ENCODE data around the gene PRDX2.
"Not testable (repeated sequence)": the region's sequence is repeated elsewhere in the genome, so short reads cannot be mapped to it uniquely, and the experiment has no call there.

Gene PRDX2

GRCh38 chr19:12825254-12826131 is 23.9 kb upstream of the PRDX2 start:
- DNase-seq = no peak

DNA sequence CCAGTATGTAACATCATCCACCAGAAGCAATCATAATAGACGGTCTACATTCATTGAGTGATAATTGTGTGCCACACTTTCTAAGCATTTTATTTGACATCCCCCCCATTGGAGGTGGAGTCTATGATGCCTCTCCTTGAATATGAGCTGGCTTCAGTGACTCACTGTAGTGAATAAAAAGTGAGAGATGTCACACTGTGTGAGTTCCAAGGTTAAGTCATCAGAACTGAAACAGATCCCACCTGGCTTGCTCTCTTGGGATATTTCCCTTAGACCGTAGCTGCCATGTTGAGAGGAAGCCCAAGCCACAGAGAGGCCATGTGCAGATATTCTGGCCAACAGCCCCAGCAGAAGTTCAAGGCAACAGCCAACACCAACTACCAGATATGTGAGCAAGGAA is 20.2 kb upstream of the PRDX2 start:
- no peak for DNase-seq

DNA sequence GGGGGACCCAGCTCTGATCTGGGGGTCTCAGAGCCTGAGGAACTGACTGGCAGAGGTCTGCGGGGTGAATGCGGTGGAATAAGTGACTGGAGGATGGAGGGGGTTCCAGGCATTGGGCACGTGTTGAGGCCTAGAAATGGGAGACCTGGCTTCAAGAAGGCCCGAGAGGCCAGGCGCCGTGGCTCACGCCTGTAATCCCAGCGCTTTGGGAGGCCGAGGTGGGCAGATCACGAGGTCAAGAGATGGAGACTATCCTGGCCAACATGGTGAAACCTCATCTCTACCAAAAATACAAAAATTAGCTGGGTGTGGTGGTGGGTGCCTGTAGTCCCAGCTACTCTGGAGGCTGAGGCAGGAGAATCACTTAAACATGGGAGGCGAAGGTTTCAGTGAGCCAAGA is 16.2 kb upstream of the PRDX2 start:
- not testable (repeated sequence) for DNase-seq

- DNase-seq = not testable (repeated sequence)
These were observed 15.6 kb upstream of the PRDX2 start for GRCh38 chr19:12817188-12817587.

DNA sequence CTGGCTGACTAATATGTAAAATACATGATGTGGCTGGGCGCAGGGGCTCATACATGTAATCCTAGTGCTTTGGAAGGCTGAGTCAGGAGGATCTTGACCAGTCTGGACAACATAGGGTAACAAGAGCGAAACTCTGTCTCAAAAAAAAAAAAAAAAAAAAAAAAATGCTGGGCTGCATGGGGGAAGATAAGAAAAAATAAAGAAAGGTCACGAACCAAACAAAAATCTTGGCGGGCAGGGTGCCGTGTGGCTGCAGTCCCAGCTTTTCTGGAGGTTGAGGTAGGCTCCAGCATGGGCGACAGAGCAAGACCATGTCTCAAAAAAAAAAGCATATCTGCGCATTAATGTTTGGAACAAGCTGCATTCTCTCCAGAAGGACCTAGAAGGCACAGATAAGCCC is 13.5 kb upstream of the PRDX2 start:
- no peak for DNase-seq

GRCh38 chr19:12806242-12807081 is 4.9 kb upstream of the PRDX2 start, which contains the start of gene RNASEH2A:
RNASEH2A (plus strand) TSS chr19:12806584; CDS start chr19:12806674, 90 bp downstream.
- peak; percentile 84 to 90 for DNase-seq

DNA sequence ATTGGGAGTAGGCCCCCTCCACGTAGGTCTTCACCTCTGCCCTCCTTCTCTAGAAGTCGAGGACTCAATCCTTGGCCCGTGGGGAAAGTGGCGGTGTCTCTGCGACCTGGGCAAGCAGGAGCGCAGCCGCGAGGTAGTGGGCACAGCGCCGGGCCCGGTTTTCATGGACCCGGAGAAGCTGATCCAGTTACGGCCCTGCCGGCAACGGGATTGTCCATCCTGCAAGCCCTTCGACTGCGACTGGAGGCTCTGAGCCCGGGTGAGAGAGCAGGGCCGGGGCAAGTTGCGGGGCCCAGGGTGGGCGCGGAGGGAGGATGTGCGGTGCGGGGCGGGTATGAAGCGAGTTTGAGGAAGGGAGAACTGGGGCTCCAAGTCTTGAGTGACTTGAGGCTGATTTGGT is 2.5 kb upstream of the PRDX2 start:
- DNase-seq = no peak

DNA sequence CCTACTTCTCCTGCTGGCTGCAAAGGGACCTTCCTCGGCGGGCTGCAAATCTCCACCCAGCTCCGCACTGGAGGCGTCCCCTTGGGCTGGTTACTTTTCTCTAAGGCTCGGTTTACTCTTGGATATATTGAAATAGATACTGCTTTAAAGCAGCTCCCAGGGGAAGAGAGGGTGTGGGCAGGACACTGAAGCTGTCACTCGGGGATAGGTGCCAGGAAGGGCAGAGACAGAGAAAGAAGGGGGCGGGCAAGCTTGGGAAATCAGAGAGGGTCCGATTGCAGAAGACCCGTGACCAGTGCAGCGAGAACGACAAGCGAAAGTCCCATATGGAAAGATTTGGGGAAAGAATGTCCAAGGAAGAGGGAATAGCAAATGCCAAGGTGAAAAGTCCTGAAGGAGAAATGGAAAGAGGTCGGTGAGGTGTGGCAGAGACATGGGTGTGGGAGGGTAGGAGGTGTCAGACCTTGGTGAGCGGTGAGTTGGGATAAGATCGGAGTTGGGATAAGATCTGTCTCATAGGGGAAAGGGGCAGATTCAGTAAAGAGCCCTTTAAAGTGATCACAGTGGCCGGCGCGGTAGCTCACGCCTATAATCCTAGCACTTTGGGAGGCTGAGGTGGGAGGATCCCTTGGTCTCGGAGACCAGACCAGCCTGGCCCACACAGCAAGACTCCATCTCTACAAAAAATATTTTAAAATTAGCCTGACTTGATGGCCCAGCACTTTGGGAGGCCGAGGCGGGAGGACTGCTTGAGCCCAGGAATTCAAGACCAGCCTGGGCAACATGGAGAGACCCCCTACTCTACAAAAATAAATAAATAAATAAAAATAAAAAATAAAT is 887 bp upstream of the PRDX2 start:
- no peak for DNase-seq

DNA sequence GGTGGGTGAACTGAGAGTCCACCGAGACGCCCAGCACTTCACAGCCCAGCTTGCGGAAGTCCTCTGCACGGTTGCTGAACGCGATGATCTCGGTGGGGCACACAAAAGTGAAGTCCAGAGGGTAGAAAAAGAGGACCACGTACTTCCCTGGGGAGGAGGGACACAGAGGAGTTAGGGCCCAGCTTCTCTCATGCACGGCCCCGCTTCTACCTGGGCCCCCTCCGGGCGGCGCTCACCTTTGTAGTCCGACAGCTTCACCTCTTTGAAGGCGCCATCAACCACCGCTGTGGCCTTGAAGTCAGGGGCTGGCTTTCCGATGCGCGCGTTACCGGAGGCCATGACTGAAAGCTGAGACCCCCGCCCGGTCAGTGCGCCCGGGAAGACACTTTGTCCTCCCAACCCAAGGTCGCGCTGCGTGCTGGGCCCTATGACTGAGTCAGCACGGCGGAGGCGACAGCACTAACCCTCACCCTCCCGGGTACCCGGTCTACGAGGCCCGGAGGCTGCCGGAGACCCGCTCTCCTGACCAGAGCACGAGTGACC is 606 bp downstream of the PRDX2 start:
- DNase-seq = no peak

GRCh38 chr19:12800466-12800770 is 1.2 kb downstream of the PRDX2 start:
- DNase-seq = no peak

DNA sequence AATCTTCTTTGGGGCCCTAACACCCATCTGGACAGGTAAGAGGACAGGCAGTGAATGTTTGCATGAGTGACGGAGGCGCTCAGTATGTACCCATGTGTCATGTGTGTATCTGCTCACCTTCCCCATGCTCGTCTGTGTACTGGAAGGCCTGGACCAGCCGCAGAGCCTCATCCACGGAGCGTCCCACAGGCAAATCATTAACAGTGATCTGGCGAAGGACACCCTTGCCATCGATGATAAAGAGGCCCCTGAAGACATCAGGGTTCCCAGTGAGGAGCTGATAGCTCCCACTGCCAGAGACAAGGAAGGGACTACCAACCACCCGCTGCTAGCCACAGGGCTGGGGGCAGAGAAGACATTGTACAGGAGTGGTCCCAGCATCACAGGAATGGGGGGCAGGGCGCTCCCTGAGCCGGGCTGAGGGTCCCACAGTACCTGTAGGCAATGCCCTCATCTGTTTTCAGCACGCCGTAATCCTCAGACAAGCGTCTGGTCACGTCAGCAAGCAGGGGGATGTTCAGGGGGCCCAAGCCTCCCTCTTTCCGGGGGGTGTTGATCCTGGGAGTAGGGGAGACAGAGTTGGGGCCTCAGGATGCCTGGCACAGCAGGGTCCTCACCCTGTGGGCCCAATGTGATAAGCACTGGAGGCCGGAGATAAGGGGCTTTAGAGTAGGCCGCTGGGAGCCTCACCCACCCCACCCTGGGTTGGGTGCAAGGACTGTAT is 1.7 kb downstream of the PRDX2 start:
- no peak for DNase-seq

GRCh38 chr19:12797607-12798006 is 4.0 kb downstream of the PRDX2 start:
- not testable (repeated sequence) for DNase-seq

GRCh38 chr19:12797141-12797587 is 4.4 kb downstream of the PRDX2 start:
- no peak for DNase-seq

DNA sequence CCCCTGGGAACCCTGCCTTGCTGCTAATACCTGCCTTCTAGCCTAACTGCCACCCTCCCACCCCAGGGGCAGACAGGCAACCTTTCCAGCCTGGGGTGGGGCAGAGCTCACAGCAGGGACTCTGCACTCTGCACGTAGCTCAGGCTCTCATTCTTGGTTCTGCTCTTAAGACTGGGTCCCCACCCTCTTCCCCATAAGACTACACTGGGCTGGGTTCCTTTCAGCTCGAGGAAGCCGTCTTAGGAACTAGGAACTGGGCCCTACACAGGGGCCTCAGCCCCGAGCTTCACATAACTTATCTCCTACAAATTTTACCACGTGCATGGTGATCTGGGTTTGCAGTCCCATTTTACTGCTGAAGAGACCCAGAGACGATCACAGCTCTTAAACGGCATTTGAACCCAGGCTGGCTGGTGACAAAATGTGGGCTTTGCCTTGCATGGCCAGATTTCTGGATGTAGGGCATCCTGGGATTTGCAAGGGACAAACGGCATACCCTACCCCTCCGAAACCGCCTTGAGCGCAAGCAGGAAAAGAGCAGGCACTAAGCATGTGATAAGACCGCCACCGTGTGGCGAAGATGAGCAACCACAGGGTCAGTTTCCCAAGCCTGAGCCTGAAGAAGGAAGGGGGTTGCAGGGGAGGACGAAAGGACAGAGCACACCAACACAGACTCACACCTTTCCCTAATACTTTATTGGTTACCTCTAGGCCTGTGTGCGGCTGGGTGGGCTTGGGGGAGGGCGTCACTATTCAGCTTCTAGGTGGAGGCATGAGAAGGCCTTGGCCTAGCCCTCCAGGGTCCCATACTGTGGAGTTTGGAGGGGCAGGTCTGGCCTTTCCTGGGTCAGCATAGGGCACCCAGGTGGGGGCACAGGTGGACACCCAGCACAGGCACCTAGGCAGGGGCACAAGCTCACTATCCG is 5.2 kb downstream of the PRDX2 start:
- peak; percentile 75 to 85 for DNase-seq

- no peak for DNase-seq
These were observed 6.6 kb downstream of the PRDX2 start for GRCh38 chr19:12794971-12795381.

DNA sequence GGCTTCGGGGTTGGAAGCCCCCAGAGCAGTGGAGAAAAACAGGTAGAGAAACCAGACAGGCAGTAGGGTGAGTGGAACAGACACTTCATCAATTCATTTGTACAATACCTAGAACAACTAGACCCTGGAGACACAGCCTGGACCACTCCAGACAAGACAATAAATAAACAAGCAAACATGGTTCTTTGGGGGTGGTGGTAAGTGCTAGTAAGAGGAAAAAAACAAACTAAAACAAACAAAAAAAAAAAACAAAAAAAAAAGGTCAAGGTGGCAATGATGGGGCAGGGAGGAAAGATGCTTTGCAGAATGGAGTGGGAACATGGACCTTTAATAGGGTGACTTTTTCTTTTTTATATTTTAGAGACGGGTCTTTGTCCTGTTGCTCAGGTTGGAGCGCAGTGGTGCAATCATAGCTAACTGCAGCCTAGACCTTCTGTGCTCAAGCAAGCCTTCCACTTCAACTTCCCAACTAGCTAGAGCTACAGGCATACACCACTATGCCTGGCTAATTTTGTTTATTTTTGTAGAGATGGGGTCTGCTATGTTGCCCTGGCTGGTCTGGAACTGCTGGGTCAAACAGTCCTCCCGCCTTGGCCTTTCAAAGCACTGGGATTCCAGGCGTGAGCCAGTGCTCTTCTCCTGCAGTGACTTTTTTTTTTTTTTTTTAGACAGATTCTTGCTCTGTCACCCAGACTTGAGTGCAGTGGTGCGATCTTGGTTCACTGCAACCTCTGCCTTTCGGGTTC is 7.2 kb downstream of the PRDX2 start:
- peak; percentile 30 to 58 for DNase-seq

DNA sequence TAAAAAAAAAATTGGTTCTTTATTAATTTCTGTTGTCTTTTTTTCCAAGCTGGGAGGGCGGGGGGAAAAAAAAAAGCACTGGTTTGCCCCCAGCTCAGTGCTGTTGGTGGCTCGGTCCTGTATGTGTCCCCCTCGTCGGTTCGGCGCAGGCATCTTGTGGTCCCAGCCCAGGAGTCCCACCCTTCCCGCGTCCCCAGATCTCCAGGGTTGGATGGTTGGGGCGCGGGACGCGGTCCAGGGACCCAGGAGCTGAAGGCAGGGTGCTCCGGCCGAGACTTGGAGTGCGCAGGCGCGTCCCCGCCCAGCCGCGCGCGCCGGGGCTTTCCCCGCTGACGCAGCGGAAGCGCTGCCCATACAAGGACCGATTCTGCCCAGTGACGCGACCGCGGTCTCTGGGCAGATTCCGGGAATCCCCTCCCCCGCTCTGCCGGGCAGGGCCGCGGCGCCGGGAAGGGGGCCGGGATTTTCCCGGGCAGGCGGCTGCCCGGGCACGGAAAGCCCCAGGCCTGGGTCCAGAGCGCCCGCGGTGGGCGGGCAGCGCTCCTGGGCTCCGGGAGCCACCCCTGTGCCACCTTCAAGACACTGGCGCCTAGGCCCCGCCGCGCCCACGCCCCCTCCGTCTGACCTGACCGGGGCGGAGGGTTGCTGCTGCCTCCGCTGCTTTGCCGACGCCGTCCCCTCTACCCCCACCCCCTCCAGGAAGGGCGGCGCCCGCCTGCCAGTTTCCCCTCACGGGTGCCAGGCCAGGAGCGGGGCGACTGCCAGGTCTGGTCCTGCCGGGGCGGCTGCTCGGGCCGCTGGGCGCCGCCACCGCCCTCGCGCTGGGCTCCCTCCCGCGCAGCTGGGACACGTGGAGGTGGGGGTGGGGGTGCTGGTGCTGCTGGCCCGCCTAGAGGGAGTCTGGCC is 8.1 kb downstream of the PRDX2 start:
- peak; percentile 96 to 97 for DNase-seq

GRCh38 chr19:12792853-12793289 is 8.7 kb downstream of the PRDX2 start:
- DNase-seq = no peak

Measured in CD4-positive, alpha-beta T cell treated with Interferon alpha-2 for 1 hour (primary cell).